Left ventricle myocardium superior (tissue), 1 donor: Measurements from ENCODE around the gene SIGLEC14. TPM values are rescaled to one million over a fixed set of nuclear protein-coding genes. Genes with fewer than 3 reads are reported as not detected.

Source experiments
- ATAC-seq: fragments of 200-7000 bp; cut with Tn5 transposase; one replicate; pipeline ENCODE4 v1.9.1; 2020; ENCODE audit warnings: mild to moderate bottlenecking, moderate library complexity
- DNase-seq: peaks from one replicate; pipeline ENCODE4 v3.0.0-alpha.2; 2020
- intact Hi-C: fragments of 100-400 bp; cut with micrococcal nuclease; formaldehyde crosslinking; loops from one replicate; pipeline ENCODE4 v1.11.0; 2022
- total RNA-seq: library from RNA; stranded (reverse); fragmentation: NEBNext Ultra II Directional; extraction: Animal tissue kit (Norgen Biotek cat#: 25700); gene quantifications from one replicate; pipeline ENCODE4 v1.2.1, GENCODE V29; 2021
- donor health status: DM: no; HTN: yes; CAD: no; lungs with severe emphysema.

SIGLEC14 gene
- total RNA-seq, 1 donor from 2014 or later = 0.94 TPM

DNA sequence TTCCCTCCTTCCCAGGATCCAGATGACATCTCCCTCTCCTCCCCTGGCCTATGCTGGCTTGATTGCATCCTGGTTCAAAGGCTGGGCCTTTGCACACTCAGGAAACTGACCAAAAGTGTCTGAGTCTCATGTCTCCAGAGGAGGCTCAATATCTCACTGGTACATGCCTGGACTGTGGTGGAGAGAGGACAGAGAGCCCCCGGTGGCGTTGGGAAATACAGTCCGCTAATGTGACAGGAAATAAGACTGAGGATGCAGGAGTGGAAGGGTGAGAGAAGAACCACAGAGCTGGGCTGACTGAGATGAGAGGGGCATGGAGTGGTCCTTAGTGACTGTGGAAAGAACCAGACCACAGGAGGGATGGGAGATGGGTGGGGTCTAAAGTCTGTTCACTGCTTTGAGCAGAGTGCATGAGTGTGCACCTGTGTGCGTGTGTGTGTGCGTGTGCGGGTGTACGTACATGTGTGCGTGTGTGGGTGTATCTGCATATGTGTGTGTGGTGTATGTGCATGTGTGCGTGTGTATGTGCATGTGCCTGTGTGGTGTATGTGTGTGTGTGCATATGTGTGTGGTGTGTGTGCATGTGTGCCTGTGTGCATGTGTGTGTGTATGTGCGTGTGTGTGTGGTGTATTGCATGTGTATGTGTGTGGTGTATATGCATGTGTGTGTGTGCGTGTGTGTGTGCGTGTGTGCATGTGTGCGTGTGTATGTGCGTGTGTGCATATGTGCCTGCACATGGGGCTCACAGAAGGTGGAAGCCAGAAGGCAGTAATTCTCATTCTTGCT lies 18.3 kb downstream of the SIGLEC14 start:
- intact Hi-C loops = no loop called here
- ATAC-seq (no peak), DNase-seq (no peak)

DNA sequence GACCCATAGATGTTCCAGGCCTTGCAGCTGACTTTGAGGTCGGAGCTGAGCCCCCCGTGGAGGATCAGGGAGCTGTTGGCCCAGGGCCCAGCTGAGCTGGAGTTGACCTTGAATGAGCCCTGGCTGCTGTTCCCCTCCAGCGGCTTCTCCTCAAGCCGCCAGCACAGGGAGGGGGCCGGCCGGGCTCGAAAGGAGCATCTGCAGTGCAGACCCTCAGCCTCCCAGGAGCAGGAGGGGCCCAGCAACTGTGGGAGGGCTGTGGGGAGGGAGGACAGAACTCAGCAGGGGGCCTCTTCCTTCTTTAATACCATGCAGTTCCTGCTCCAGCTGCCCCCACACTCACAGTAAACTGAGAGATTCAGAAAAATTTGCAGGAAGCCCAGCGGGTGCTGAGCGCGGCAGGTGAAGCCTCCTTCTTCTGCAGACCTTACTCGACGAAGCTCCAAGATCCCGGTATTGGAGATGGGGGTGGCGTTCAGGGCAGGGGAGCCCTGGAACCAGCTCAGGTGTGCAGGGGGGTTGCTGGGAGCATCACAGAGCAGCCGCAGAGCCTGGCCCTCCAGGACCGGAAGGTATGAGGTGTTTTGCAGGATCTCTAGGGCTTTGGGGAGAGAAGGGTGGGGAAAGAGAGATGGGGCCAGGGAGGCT lies 19.0 kb downstream of the SIGLEC14 start:
- intact Hi-C loops = no loop called here
- ATAC-seq (no peak), DNase-seq (no peak)

DNA sequence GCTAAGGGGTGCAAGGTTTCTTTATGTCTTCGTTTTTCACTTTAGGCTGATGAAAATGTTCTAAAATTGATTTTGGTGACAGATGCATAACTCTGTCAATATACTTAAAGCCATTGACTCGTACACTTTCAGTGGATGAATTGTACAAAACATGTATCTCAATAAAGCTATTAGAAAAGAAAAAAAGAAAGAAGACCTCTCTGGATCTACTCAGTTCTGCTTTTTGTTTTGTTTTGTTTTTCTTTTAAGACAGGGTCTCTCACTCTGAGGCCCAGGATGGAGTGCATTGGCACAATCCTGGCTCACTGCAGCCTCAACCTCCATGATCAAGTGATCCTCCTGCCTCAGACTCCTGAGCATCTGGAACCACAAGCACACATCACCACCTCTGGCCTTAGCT lies 19.9 kb downstream of the SIGLEC14 start:
- intact Hi-C loops = no loop called here
- no peak for ATAC-seq
- no peak for DNase-seq

GRCh38 chr19:51621178-51621577 lies 25.4 kb downstream of the SIGLEC14 start:
- ATAC-seq = no peak
- intact Hi-C loops = no loop called here
- DNase-seq = no peak

DNA sequence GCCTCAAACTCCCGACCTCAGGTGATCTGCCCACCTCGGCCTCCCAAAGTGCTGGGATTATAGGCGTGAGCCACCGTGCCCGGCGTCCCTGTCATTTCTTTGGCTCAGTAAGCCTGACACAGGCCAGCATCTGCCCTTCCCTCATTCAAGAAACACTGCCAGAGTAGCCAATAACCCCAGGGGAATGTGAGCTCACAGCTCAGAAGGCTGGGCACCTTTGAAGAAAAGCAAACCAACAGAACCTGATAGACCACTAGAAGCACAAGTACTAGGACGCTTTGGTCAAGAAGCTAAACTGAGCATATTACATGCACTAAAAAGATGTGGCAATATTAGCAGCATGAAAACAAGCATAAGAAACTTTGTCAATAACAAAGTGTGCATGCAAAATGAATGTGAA lies 30.6 kb downstream of the SIGLEC14 start:
- intact Hi-C loops = no loop called here
- ATAC-seq = no peak
- no peak for DNase-seq

GRCh38 chr19:51614789-51615188 lies 31.8 kb downstream of the SIGLEC14 start:
- DNase-seq = no peak
- ATAC-seq = no peak
- intact Hi-C loops = no loop called here

- ATAC-seq = no peak
- intact Hi-C loops = no loop called here
Observed at GRCh38 chr19:51610576-51610975, 36.0 kb downstream of the SIGLEC14 start.

GRCh38 chr19:51607920-51608562 lies 38.6 kb downstream of the SIGLEC14 start:
- DNase-seq = peak; percentile 86
- intact Hi-C loops = no loop called here
- ATAC-seq = peak; percentile 63

More at GRCh38 chr19:51610576-51610975, 36.0 kb downstream of the SIGLEC14 start:
- DNase-seq = no peak

DNA sequence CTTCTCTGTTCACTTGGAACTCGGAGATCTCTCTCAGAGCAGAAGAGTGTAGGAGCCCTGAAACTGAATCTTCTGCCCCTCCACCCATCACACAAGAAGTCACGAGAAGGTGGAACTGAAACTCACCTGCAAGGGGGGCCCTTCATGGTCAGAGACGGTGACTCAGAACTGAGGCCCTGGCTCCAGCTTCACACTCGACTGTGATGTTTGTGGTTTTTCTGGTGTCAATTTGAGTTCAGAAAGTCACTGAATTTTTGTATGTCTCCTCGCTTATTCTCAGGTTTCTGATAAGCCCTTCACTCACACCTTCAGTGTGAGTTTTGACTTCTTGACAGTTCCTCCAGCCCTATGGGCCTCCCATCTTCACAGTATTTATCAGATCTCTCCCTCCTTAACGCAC lies 39.5 kb downstream of the SIGLEC14 start:
- ATAC-seq (no peak), DNase-seq (no peak)
- intact Hi-C loops = no loop called here

DNA sequence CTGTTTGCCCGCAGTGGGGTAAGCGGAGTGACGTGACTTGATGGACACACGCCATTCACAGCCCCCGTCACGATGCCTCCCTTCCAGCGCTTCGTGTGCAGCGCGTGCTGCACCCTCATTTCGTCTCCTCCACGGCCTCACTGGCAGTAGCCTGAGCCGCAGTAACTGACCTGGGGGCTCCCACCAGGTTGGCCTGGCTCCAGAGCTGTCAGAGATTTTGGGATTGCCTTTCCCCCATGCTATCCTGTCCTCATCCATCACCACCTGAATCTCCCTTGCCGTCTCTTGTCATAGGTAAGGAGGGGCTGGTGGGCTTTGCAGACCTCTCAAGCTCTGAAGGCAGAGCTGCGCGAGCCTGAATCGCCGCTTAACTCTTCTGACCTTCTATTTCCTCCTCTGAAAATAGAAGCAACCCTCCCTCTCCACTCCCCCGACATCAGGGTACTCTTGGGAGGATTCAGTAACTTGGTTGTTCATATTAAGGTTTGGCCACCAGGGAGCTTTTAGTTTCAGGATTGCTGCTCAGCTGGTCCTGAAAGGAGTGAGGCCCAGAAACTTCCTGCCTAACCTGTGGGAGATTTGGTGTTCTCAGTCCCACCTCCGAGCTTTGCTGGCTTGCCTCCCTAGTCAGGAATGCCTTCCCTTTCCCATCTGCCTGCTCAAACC lies 44.3 kb downstream of the SIGLEC14 start:
- intact Hi-C loops = no loop called here
- no peak for ATAC-seq

DNA sequence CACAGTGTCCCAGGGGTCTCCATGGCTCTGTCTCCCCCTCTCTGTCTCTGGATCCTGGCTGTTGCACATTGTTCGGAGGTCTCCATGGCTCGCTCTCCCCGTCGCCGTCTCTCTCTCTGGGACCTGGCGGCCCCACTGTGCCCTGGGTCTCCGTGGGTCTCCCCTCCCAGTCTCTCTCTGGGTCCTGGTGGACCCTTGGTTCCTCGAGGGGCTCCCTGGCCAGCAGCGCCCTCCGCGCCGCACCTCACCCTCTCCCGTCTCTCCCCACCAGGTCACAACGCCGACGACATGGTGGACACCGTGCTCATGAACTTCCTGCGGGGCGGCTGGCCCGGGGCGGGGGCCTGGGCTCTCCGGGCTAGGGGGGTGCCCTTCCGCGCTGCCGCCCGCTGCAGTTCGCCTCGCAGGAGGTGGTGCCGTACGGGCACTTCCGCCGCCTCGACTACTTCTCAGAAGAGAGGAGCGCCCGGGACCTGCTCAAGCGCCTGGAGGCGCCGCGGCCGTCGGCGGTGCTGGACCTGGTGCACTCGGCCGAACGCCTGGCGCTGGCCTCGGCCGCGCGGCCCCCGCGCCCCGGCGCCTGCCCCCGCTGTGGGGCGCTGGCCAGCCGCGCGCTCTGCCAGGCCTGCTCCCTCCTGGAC lies 45.6 kb downstream of the SIGLEC14 start:
- intact Hi-C loops = no loop called here
- DNase-seq = no peak
- ATAC-seq = no peak

More for the DNA sequence above, 44.3 kb downstream of the SIGLEC14 start:
- no peak for DNase-seq

- intact Hi-C loops = no loop called here
- ATAC-seq (no peak), DNase-seq (no peak)
Observed at GRCh38 chr19:51599084-51599483, 47.5 kb downstream of the SIGLEC14 start.

DNA sequence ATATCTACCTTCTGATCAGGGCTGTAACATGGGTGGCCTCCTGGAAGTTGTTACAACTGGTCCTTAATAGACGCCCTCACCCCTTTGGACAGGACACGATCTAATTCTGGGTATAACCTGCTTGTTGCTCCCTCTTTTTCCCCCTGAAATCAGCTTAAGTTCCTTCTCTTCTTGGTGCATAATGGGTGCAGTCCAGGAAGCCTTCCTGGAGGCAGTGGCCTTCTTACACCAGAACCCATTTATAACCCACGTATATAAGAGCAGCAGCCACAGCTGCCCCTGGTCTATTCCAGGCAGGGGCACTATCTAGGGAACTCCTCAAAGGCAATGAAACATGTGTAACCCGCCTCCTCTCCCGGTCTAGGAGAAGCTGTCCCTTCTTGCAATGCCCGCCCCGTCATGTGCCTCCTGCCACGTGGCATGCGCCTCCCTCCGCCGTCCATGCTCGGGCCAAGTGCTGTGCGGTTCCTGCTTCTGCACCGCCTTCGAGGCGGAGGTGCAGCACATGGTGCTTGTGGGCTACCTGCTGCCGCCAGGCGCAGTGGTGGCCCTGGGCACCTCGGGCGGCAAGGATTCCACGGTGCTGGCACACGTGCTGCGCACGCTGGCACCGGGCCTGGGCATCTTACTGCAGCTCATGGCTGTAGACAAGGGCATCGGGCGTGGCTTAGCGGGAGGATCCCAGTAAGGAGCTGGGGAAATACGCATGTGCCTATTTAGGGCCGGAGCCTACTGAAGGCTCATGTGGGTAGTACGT lies 48.3 kb downstream of the SIGLEC14 start:
- ATAC-seq (no peak), DNase-seq (no peak)
- intact Hi-C loops = no loop called here

GRCh38 chr19:51595190-51596175 lies 51.1 kb downstream of the SIGLEC14 start:
- DNase-seq (no peak), ATAC-seq (no peak)
- intact Hi-C loops = no loop called here

DNA sequence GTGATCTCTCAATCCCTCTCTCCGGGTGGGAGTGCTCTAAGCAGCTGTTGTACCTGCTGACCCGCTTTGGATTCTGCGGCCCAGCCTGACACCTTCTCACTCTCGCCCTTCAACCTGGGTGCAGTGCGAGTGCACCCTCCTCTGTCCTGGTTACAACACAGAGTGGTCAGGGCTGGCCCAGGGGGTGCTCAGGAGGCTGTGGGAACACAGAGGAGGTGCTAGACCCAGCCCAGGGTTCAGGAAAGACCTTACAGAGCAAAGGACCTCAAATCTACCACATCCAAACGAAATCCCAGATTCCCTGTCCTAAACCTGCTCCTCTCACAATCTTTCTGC lies 51.9 kb downstream of the SIGLEC14 start:
- intact Hi-C loops = no loop called here
- DNase-seq (no peak), ATAC-seq (no peak)

- intact Hi-C loops = no loop called here
- ATAC-seq = peak; percentile 99
- peak; percentile 99 for DNase-seq
Observed at GRCh38 chr19:51593969-51594773, 52.5 kb downstream of the SIGLEC14 start.
